IMR-90 (cell line): ENCODE results near the gene MLLT3. TPM values are rescaled to one million over a fixed set of nuclear protein-coding genes. Genes with fewer than 3 reads are reported as not detected.

ENCODE experiments used
- ATAC-seq: fragments of 200-7000 bp; cut with Tn5 transposase; 2 replicates; pipeline ENCODE4 v1.9.1; 2020; ENCODE audit warnings: low read depth, mild to moderate bottlenecking, moderate library complexity
- BruUV-seq: library from RNA; stranded (reverse); fragments of 400-500 nt; replicated peaks from 2 replicates; lab custom pipeline; 2021; lab: Mats Ljungman, UMichigan
- CTCF ChIA-PET: fragments of 300-600 bp; formaldehyde crosslinking; extraction: SDS; loops from one replicate; lab custom pipeline; 2021; ENCODE audit warnings: antibody characterized with exemption; lab: Yijun Ruan, JAX
- POLR2A ChIA-PET: fragments of 300-600 bp; sonication (Branson Sonifier 250); formaldehyde crosslinking; loops from one replicate; lab custom pipeline; 2022; ENCODE audit warnings: antibody characterized with exemption; ENCODE audit not compliant: unreplicated experiment; lab: Charles Lee
- DNase-seq: peaks from one replicate; pipeline ENCODE4 v3.0.0; 2013
- H2AFZ ChIP-seq: replicated peaks from 2 replicates; pipeline ENCODE3; 2013; ENCODE audit warnings: low read length, mild to moderate bottlenecking; ENCODE audit not compliant: poor library complexity
- H2AK5ac ChIP-seq: 2 replicates; pipeline ENCODE4 v1.6.1; 2013; ENCODE audit warnings: low read depth, low read length, inconsistent platforms
- H2AK9ac ChIP-seq: replicated peaks from 2 replicates; pipeline ENCODE3; 2013; ENCODE audit warnings: mild to moderate bottlenecking, low read depth, low read length, moderate library complexity; ENCODE audit not compliant: poor library complexity
- H2BK120ac ChIP-seq: 2 replicates; pipeline ENCODE4 v1.6.1; 2013; ENCODE audit warnings: low read depth, low read length, inconsistent platforms
- H2BK15ac ChIP-seq: 3 replicates; pipeline ENCODE4 v1.6.1; 2013; ENCODE audit warnings: low read depth, low read length, inconsistent platforms
- H2BK20ac ChIP-seq: 2 replicates; pipeline ENCODE4 v1.6.1; 2013; ENCODE audit warnings: low read depth, mild to moderate bottlenecking, inconsistent platforms, low read length, moderate library complexity
- H2BK5ac ChIP-seq: 2 replicates; pipeline ENCODE4 v1.6.1; 2013; ENCODE audit warnings: mild to moderate bottlenecking, low read depth, low read length, inconsistent platforms; ENCODE audit not compliant: poor library complexity, severe bottlenecking
- H3K14ac ChIP-seq: replicated peaks from 2 replicates; pipeline ENCODE4 v1.6.1; 2013; ENCODE audit warnings: low read depth, low read length, inconsistent platforms
- H3K18ac ChIP-seq: 2 replicates; pipeline ENCODE4 v1.6.1; 2013; ENCODE audit warnings: low read depth, low read length, control low read depth
- H3K23ac ChIP-seq: 2 replicates; pipeline ENCODE4 v1.6.1; 2013; ENCODE audit warnings: low read depth, low read length, inconsistent platforms
- H3K27ac ChIP-seq: 2 replicates; pipeline ENCODE4 v1.5.1; 2013; ENCODE audit warnings: mild to moderate bottlenecking, control low read depth, low read length; ENCODE audit not compliant: insufficient read depth
- H3K27me3 ChIP-seq: 2 replicates; pipeline ENCODE4 v1.6.1; 2013; ENCODE audit warnings: low read length; ENCODE audit not compliant: control insufficient read depth, insufficient read depth
- H3K36me3 ChIP-seq: 2 replicates; pipeline ENCODE4 v1.6.1; 2013; ENCODE audit warnings: low read length, mixed read lengths; ENCODE audit not compliant: control insufficient read depth, insufficient read depth
- H3K4ac ChIP-seq: 2 replicates; pipeline ENCODE4 v1.6.1; 2013; ENCODE audit warnings: low read depth, low read length, inconsistent platforms
- H3K4me1 ChIP-seq: 2 replicates; pipeline ENCODE4 v1.6.1; 2013; ENCODE audit warnings: low read length, mixed read lengths; ENCODE audit not compliant: control insufficient read depth, insufficient read depth
- H3K4me2 ChIP-seq: 2 replicates; pipeline ENCODE4 v1.6.1; 2013; ENCODE audit warnings: low read depth, mild to moderate bottlenecking, control low read depth, low read length, moderate library complexity
- H3K4me3 ChIP-seq: 2 replicates; pipeline ENCODE4 v1.5.1; 2013; ENCODE audit warnings: low read depth, mild to moderate bottlenecking, control low read depth, low read length, moderate library complexity; ENCODE audit not compliant: insufficient read depth
- H3K56ac ChIP-seq: 2 replicates; pipeline ENCODE4 v1.6.1; 2013; ENCODE audit warnings: low read length, inconsistent platforms; ENCODE audit not compliant: insufficient read depth; ENCODE audit errors: extremely low read depth
- H3K79me1 ChIP-seq, 2 experiments: 2 replicates each; pipeline ENCODE4 v1.6.1; 2013; ENCODE audit warnings: low read length in 2 of 2, inconsistent platforms in 1 of 2, low read depth in 1 of 2
- H3K9ac ChIP-seq: 2 replicates; pipeline ENCODE4 v1.6.1; 2013; ENCODE audit warnings: low read depth, low read length, control low read depth
- H3K9me1 ChIP-seq: 2 replicates; pipeline ENCODE4 v1.6.1; 2013; ENCODE audit warnings: low read length, inconsistent platforms; ENCODE audit not compliant: insufficient read depth
- H3K9me3 ChIP-seq: 2 replicates; pipeline ENCODE4 v1.6.1; 2013; ENCODE audit warnings: low read length; ENCODE audit not compliant: control insufficient read depth, insufficient read depth
- H4K20me1 ChIP-seq: 2 replicates; pipeline ENCODE4 v1.6.1; 2013; ENCODE audit warnings: low read length, inconsistent platforms; ENCODE audit not compliant: insufficient read depth
- H4K5ac ChIP-seq: 2 replicates; pipeline ENCODE4 v1.6.1; 2013; ENCODE audit warnings: mild to moderate bottlenecking, low read depth, low read length, control low read depth
- H4K8ac ChIP-seq, 2 experiments: 2 replicates each; pipeline ENCODE4 v1.6.1; 2013; ENCODE audit warnings: low read depth in 2 of 2, low read length in 2 of 2, control low read depth in 1 of 2, inconsistent platforms in 1 of 2
- H4K91ac ChIP-seq: 2 replicates; pipeline ENCODE4 v1.6.1; 2013; ENCODE audit warnings: low read depth, low read length, inconsistent platforms; ENCODE audit not compliant: insufficient read depth
- ELK1 ChIP-seq: fragments of 150-350 bp; IDR thresholded peaks from 2 replicates; pipeline ENCODE4 v1.6.1; 2016; ENCODE audit warnings: low read depth, mild to moderate bottlenecking, low read length, moderate library complexity, borderline replicate concordance
- RFX5 ChIP-seq: IDR thresholded peaks from 2 replicates; pipeline ENCODE4 v1.8.0; 2012; ENCODE audit warnings: low read depth, mild to moderate bottlenecking, low read length, moderate library complexity
- WGBS, 2 experiments: methylation state at CpG; one replicate each; pipeline versions ENCODE4 v1.1.5 to v1.1.7; 2013; ENCODE audit warnings: missing lambda C conversion rate in 2 of 2; ENCODE audit not compliant: insufficient read length in 1 of 2; ENCODE audit errors: extremely low coverage in 2 of 2; 5-methylcytosine and 5-hydroxymethylcytosine counted together
- dilution Hi-C: fragments of 300-500 bp; cut with HindIII; formaldehyde crosslinking; loops from one replicate; pipeline ENCODE4 v1.14.3; 2018; ENCODE audit warnings: low sequenced_read_pairs; ENCODE audit not compliant: unreplicated experiment
- in situ Hi-C: fragments of 300-500 bp; cut with MboI; formaldehyde crosslinking; loops from 3 replicates; pipeline ENCODE4 v1.14.3; 2019; ENCODE audit warnings: low sequenced_read_pairs, inconsistent platforms, mixed read lengths
- intact Hi-C: fragments of 100-400 bp; cut with micrococcal nuclease; formaldehyde crosslinking; loops from 2 replicates; pipeline ENCODE4 v1.10.0; 2022
- polyA plus RNA-seq, 3 experiments: library from polyadenylated mRNA; depleted of rRNA; stranded (reverse); fragments of >200 nt; gene quantifications; 2 replicates each; pipeline ENCODE4 v1.2.3, GENCODE V29; 2012; ENCODE audit warnings: low replicate concordance in 1 of 3
- total RNA-seq: library from RNA; depleted of rRNA; stranded (reverse); fragments of >200 nt; gene quantifications from 2 replicates; pipeline ENCODE4 v1.2.3, GENCODE V29; 2012

MLLT3 gene
- total and polyA plus RNA-seq, 2 of the 4 experiments (the other 2 are of a cell fraction), result 10.4 to 21.1 TPM

GRCh38 chr9:20396509-20396908, 225.8 kb downstream of the MLLT3 start:
- no peak overlapping the region for H3K18ac ChIP-seq
- H3K9me1 ChIP-seq, result no peaks in the 10 kb centered on the region
- no peak overlapping the region for H3K4me2 ChIP-seq
- no peak overlapping the region for H2BK5ac ChIP-seq
- no peak overlapping the region for H4K8ac ChIP-seq
- no TSS peak for BruUV-seq
- no peak overlapping the region for H3K56ac ChIP-seq
- H2AK9ac ChIP-seq, result no peak overlapping the region
- H3K4ac ChIP-seq, result no peak overlapping the region
- no peaks in the 10 kb centered on the region for H3K27me3 ChIP-seq
- ChIA-PET CTCF (interaction anchor here (0.5 kb wide), 1 partner anchor 288 kb away, joined by 3 read pairs; no protein-coding TSS in a partner anchor), POLR2A (no interaction called here)
- no peak overlapping the region for H2AK5ac ChIP-seq
- H3K4me1 ChIP-seq, result no peaks in the 10 kb centered on the region
- no peak for TF ChIP-seq RFX5
- no peak for TF ChIP-seq ELK1
- no peak overlapping the region for H2BK120ac ChIP-seq
- H2BK20ac ChIP-seq, result no peak overlapping the region
- no peak overlapping the region for H3K4me3 ChIP-seq
- intact Hi-C loops (no loop called here), in situ Hi-C loops (no loop called here), dilution Hi-C loops (no loop called here)
- DNase-seq, result no peak
- no peak overlapping the region for H4K5ac ChIP-seq
- no peaks in the 10 kb centered on the region; the same call in 1 of the 2 replicates for H4K20me1 ChIP-seq
- H2BK15ac ChIP-seq, result no peak overlapping the region
- H2AFZ ChIP-seq, result no peak overlapping the region
- no peaks in the 10 kb centered on the region for H3K36me3 ChIP-seq
- no peak for ATAC-seq
- no peak overlapping the region for H3K23ac ChIP-seq
- no peaks in the 10 kb centered on the region for H3K79me1 ChIP-seq
- no peaks in the 10 kb centered on the region for H3K9me3 ChIP-seq
- no peak overlapping the region for H4K91ac ChIP-seq
- H3K9ac ChIP-seq, result no peak overlapping the region
- no peak overlapping the region for H3K27ac ChIP-seq
- no CpG with 5 or more reads among the region's 2 CpGs for WGBS, 2 experiments
- no peak overlapping the region for H3K14ac ChIP-seq
